ENCODE data around the gene TYMS. TPM values are rescaled to one million over a fixed set of nuclear protein-coding genes. Genes with fewer than 3 reads are reported as not detected.

Gene TYMS
- total RNA-seq (2022; extraction: Qiagen RNA extraction), result 168 to 180 TPM (median 169 TPM) in 5 replicates

DNA sequence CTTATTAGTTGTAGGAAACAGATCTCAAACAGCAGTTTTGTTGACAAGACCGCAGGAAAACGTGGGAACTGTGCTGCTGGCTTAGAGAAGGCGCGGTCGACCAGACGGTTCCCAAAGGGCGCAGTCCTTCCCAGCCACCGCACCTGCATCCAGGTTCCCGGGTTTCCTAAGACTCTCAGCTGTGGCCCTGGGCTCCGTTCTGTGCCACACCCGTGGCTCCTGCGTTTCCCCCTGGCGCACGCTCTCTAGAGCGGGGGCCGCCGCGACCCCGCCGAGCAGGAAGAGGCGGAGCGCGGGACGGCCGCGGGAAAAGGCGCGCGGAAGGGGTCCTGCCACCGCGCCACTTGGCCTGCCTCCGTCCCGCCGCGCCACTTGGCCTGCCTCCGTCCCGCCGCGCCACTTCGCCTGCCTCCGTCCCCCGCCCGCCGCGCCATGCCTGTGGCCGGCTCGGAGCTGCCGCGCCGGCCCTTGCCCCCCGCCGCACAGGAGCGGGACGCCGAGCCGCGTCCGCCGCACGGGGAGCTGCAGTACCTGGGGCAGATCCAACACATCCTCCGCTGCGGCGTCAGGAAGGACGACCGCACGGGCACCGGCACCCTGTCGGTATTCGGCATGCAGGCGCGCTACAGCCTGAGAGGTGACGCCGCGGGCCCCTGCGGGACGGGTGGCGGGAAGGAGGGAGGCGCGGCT lies at the start of gene TYMS:
Gene TYMS, plus strand, starts transcription at position 343 of the 690 bp plus-strand sequence. Its CDS starts 90 bp downstream, at position 433.

DNA sequence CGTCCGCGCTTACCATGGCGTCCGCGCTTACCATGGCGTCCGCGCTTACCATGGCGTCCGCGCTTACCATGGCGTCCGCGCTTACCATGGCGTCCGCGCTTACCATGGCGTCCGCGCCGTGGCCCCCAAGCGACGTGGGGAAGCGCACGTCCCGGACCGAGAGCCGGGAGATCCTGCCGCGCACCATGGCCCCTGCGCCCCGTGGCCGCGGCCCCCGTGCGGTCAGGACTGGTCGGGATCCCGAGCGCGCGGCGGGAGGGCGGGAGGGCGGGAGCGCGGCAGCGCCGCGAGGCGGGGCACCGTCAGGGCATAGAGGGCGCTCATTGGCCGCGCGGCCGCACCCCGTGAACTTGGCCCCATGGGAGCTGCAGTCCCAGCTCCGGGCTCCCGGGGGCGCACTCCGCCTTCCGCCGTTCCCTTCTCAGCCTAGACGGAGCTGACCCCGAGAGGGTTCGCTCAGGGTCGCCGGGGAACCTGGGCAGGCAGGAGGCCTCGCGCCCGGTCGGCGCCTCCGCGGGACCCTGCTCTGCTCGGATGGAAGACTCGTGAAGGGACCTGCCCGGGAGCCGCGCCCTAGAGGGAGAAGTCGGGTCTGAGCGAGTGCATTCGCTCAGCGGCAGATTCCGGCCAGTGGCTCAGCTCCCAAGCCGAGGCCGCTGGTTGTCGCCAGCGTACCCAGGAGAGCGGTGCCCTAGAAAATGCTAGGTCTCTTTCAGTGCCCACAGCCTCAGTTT lies 55.1 kb downstream of the TYMS start, which contains the start of gene ENOSF1:
Gene ENOSF1, minus strand, starts transcription at position 230 of the 734 bp plus-strand sequence. Its CDS starts 43 bp downstream, at position 187.

Other genes with a start within 250 kb of the TYMS start
- 0.03 to 0.08 TPM (median 0.06 TPM) in 5 replicates for gene COLEC12, start 157.0 kb upstream of the TYMS start, total RNA-seq (2022; extraction: Qiagen RNA extraction)
- gene CETN1, start 77.3 kb upstream of the TYMS start, total RNA-seq (2022; extraction: Qiagen RNA extraction), result not detected in 5 replicates
- 0.40 TPM in 1 of 5 replicates, not detected in the others for gene CLUL1, start 60.7 kb upstream of the TYMS start, total RNA-seq (2022; extraction: Qiagen RNA extraction)
- gene ENOSF1, start 55.0 kb downstream of the TYMS start, total RNA-seq (2022; extraction: Qiagen RNA extraction), result 21.1 to 26.7 TPM (median 25.5 TPM) in 5 replicates
- gene YES1, start 154.6 kb downstream of the TYMS start, total RNA-seq (2022; extraction: Qiagen RNA extraction), result 16.6 to 32.6 TPM (median 21.2 TPM) in 5 replicates
- gene ADCYAP1, start 247.2 kb downstream of the TYMS start, total RNA-seq (2022; extraction: Qiagen RNA extraction), result not detected in 5 replicates